ENCODE measurements around the gene EXOC6B.

Gene EXOC6B

DNA sequence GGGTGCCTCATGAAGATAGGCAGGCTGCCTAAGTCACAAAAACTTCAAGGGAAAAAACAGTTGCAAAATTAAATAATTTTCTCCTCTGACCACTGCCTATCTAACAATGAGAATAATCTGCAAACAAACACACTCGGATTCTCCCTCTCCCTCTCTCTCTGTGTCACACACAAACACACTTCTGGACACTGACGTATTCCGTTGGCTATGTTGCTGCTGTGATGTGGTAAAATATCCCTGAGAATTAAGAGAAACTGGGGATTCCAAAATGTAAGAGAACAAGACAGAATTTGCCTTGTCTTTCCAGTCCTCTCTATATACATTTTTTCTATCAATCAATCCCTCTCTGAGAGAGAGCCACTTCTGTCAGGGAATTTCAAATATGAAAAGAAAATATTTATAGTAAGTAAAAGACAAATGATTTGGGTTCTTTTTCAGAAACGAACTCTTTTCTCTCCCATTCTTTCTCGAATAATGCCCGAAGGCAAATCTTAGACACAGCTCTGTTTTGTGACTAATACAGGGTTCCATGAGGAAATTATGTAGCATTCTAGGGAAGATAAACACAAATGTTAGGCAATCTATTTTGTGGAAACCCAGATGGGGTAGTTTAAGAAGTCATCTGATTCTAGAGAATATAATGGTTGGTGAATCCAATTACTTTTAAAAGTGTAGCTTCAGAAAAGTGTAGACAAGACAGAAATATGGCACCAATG is 367.9 kb downstream of the EXOC6B start:
- Histone ChIP-seq H3K27ac (ENCODE audit: low read length) (no peak overlapping the region), H3K4me2 (ENCODE audit: low read length) (no peak overlapping the region), H3K4me3 (ENCODE audit: low read length) (no peak overlapping the region), H3K4me1 (ENCODE audit: low read length) (no peaks in the 10 kb centered on the region), H3K27me3 (ENCODE audit: low read depth, low read length) (no peaks in the 10 kb centered on the region), H4K20me1 (ENCODE audit: insufficient read depth, low read length) (no peaks in the 10 kb centered on the region), H3K79me2 (ENCODE audit: low read length) (no peaks in the 10 kb centered on the region), H3K9me3 (ENCODE audit: insufficient read depth, low read length) (no peaks in the 10 kb centered on the region), H3K9ac (ENCODE audit: low read length) (no peak overlapping the region), H2AFZ (ENCODE audit: low read depth, low read length) (no peak overlapping the region), H3K36me3 (replicated peaks; ENCODE audit: low read depth, low read length) (no peaks in the 10 kb centered on the region)
- TF ChIP-seq EZH2phosphoT487 (IDR thresholded peaks at IDR 0.05; ENCODE audit: low read depth) (no peak), CTCF (IDR thresholded peaks at IDR 0.05; ENCODE audit: low read depth, low read length) (no peak)

- H3K79me2 ChIP-seq (ENCODE audit: low read length): no peaks in the 10 kb centered on the region
- H3K36me3 ChIP-seq (replicated peaks; ENCODE audit: low read depth, low read length): no peaks in the 10 kb centered on the region
- no peak overlapping the region for H2AFZ ChIP-seq (ENCODE audit: low read depth, low read length)
- no peaks in the 10 kb centered on the region for H3K4me1 ChIP-seq (ENCODE audit: low read length)
- no peak overlapping the region for H3K9ac ChIP-seq (ENCODE audit: low read length)
- H4K20me1 ChIP-seq (ENCODE audit: insufficient read depth, low read length): no peaks in the 10 kb centered on the region
- no peaks in the 10 kb centered on the region for H3K27me3 ChIP-seq (ENCODE audit: low read depth, low read length)
- H3K4me3 ChIP-seq (ENCODE audit: low read length): no peak overlapping the region
- no peaks in the 10 kb centered on the region for H3K9me3 ChIP-seq (ENCODE audit: insufficient read depth, low read length)
- H3K4me2 ChIP-seq (ENCODE audit: low read length): no peak overlapping the region
- no peak overlapping the region for H3K27ac ChIP-seq (ENCODE audit: low read length)
- TF ChIP-seq EZH2phosphoT487 (IDR thresholded peaks at IDR 0.05; ENCODE audit: low read depth) (no peak), CTCF (IDR thresholded peaks at IDR 0.05; ENCODE audit: low read depth, low read length) (no peak)
Observed at GRCh38 chr2:72454189-72454588, 371.6 kb downstream of the EXOC6B start.

- Histone ChIP-seq H3K36me3 (replicated peaks; ENCODE audit: low read depth, low read length) (no peaks in the 10 kb centered on the region), H3K27ac (ENCODE audit: low read length) (no peak overlapping the region), H3K4me1 (ENCODE audit: low read length) (no peaks in the 10 kb centered on the region), H3K27me3 (ENCODE audit: low read depth, low read length) (no peaks in the 10 kb centered on the region), H3K4me3 (ENCODE audit: low read length) (no peak overlapping the region), H2AFZ (ENCODE audit: low read depth, low read length) (no peak overlapping the region), H3K9ac (ENCODE audit: low read length) (no peak overlapping the region), H3K79me2 (ENCODE audit: low read length) (no peaks in the 10 kb centered on the region), H3K4me2 (ENCODE audit: low read length) (no peak overlapping the region), H4K20me1 (ENCODE audit: insufficient read depth, low read length) (no peaks in the 10 kb centered on the region), H3K9me3 (ENCODE audit: insufficient read depth, low read length) (no peaks in the 10 kb centered on the region)
- TF ChIP-seq CTCF (IDR thresholded peaks at IDR 0.05; ENCODE audit: low read depth, low read length): no peak
- TF ChIP-seq EZH2phosphoT487 (IDR thresholded peaks at IDR 0.05; ENCODE audit: low read depth): no peak
Observed at GRCh38 chr2:72442270-72442669, 383.6 kb downstream of the EXOC6B start.

GRCh38 chr2:72439892-72440291 is 385.9 kb downstream of the EXOC6B start:
- Histone ChIP-seq H3K4me3 (ENCODE audit: low read length) (no peak overlapping the region), H3K9me3 (ENCODE audit: insufficient read depth, low read length) (no peaks in the 10 kb centered on the region), H3K27ac (ENCODE audit: low read length) (no peak overlapping the region), H2AFZ (ENCODE audit: low read depth, low read length) (no peak overlapping the region), H3K4me2 (ENCODE audit: low read length) (no peak overlapping the region), H3K4me1 (ENCODE audit: low read length) (no peaks in the 10 kb centered on the region), H3K27me3 (ENCODE audit: low read depth, low read length) (no peaks in the 10 kb centered on the region), H3K9ac (ENCODE audit: low read length) (no peak overlapping the region), H3K79me2 (ENCODE audit: low read length) (no peaks in the 10 kb centered on the region), H3K36me3 (replicated peaks; ENCODE audit: low read depth, low read length) (no peaks in the 10 kb centered on the region), H4K20me1 (ENCODE audit: insufficient read depth, low read length) (no peaks in the 10 kb centered on the region)
- TF ChIP-seq EZH2phosphoT487 (IDR thresholded peaks at IDR 0.05; ENCODE audit: low read depth): no peak
- TF ChIP-seq CTCF (IDR thresholded peaks at IDR 0.05; ENCODE audit: low read depth, low read length): no peak
